Measurements from ENCODE around the gene PROSER1.

PROSER1 gene

GRCh38 chr13:39040206-39040605, 2.3 kb upstream of the PROSER1 start:
- H3K4me3 ChIP-seq (ENCODE audit: low read depth, low read length): no peak overlapping the region
- DNase-seq (ENCODE audit: low read depth): no peak
- no peak for TF ChIP-seq CTCF (IDR thresholded peaks at IDR 0.05; ENCODE audit: low read depth, low read length, missing control alignments)

- DNase-seq (ENCODE audit: low read depth): no peak
- peak overlapping the region; percentile 72 for H3K4me3 ChIP-seq (ENCODE audit: low read depth, low read length)
Measured at GRCh38 chr13:39039041-39039440, 1.2 kb upstream of the PROSER1 start.

GRCh38 chr13:39038569-39039030, 711 bp upstream of the PROSER1 start:
- no peak for DNase-seq (ENCODE audit: low read depth)
- TF ChIP-seq CTCF (IDR thresholded peaks at IDR 0.05; ENCODE audit: low read depth, low read length, missing control alignments): no peak
- peak overlapping the region; percentile 72 for H3K4me3 ChIP-seq (ENCODE audit: low read depth, low read length)

More at GRCh38 chr13:39039041-39039440, 1.2 kb upstream of the PROSER1 start:
- TF ChIP-seq CTCF (IDR thresholded peaks at IDR 0.05; ENCODE audit: low read depth, low read length, missing control alignments): no peak

- H3K4me3 ChIP-seq (ENCODE audit: low read depth, low read length): peak overlapping the region; percentile 72
- no peak for DNase-seq (ENCODE audit: low read depth)
- TF ChIP-seq CTCF (IDR thresholded peaks at IDR 0.05; ENCODE audit: low read depth, low read length, missing control alignments): no peak
Measured at GRCh38 chr13:39037410-39037879, 444 bp downstream of the PROSER1 start.

GRCh38 chr13:39036212-39036611, 1.7 kb downstream of the PROSER1 start:
- peak overlapping the region; percentile 72 for H3K4me3 ChIP-seq (ENCODE audit: low read depth, low read length)
- no peak for DNase-seq (ENCODE audit: low read depth)
- no peak for TF ChIP-seq CTCF (IDR thresholded peaks at IDR 0.05; ENCODE audit: low read depth, low read length, missing control alignments)

GRCh38 chr13:39035799-39036198, 2.1 kb downstream of the PROSER1 start:
- no peak for TF ChIP-seq CTCF (IDR thresholded peaks at IDR 0.05; ENCODE audit: low read depth, low read length, missing control alignments)
- no peak for DNase-seq (ENCODE audit: low read depth)
- peak overlapping the region; percentile 72 for H3K4me3 ChIP-seq (ENCODE audit: low read depth, low read length)

GRCh38 chr13:39035204-39035603, 2.7 kb downstream of the PROSER1 start:
- TF ChIP-seq CTCF (IDR thresholded peaks at IDR 0.05; ENCODE audit: low read depth, low read length, missing control alignments): no peak
- H3K4me3 ChIP-seq (ENCODE audit: low read depth, low read length): peak overlapping the region; percentile 72
- no peak for DNase-seq (ENCODE audit: low read depth)
